ENCODE measurements around the gene TXNDC15. TPM values are rescaled to one million over a fixed set of nuclear protein-coding genes. Genes with fewer than 3 reads are reported as not detected.

The TXNDC15 gene
- total RNA-seq, result 64.7 and 102 TPM in 2 replicates

GRCh38 chr5:134873987-134874830, at the start of gene TXNDC15:
Gene TXNDC15 (plus strand): TSS chr5:134874371. CDS start chr5:134874428, 57 bp downstream.

GRCh38 chr5:134845852-134846640, 28.1 kb upstream of the TXNDC15 start, which contains the start of gene C5orf24:
Gene C5orf24 (plus strand): TSS chr5:134845968. CDS start chr5:134854901, 8,933 bp downstream.

GRCh38 chr5:134904610-134905245, 30.6 kb downstream of the TXNDC15 start, which contains the start of gene PCBD2:
Gene PCBD2 (plus strand): TSS chr5:134905131. CDS start chr5:134905140, 9 bp downstream.

Other genes with a start within 250 kb of the TXNDC15 start
- gene SAR1B, start 241.5 kb upstream of the TXNDC15 start, total RNA-seq, result 32.1 and 54.4 TPM in 2 replicates
- gene SEC24A, start 225.6 kb upstream of the TXNDC15 start, total RNA-seq, result 18.4 and 23.0 TPM in 2 replicates
- 50.2 and 50.6 TPM in 2 replicates for gene CAMLG, start 135.8 kb upstream of the TXNDC15 start, total RNA-seq
- gene DDX46, start 115.6 kb upstream of the TXNDC15 start, total RNA-seq, result 12.5 and 14.9 TPM in 2 replicates
- 35.0 and 39.4 TPM in 2 replicates for gene C5orf24, start 28.4 kb upstream of the TXNDC15 start, total RNA-seq
- gene PCBD2, start 30.8 kb downstream of the TXNDC15 start, total RNA-seq, result 3.3 TPM in 2 replicates
- not detected in 2 replicates for gene CATSPER3, start 93.5 kb downstream of the TXNDC15 start, total RNA-seq
- 0.25 and 0.78 TPM in 2 replicates for gene PITX1, start 159.9 kb downstream of the TXNDC15 start, total RNA-seq